Activated naive CD4-positive, alpha-beta T cell treated with anti-CD3 and anti-CD28 coated beads, Interleukin-2, amount 50 U/mL, for 16 hours (primary cell): ENCODE results near the gene PDE6C.

Experiments
- DNase-seq: peaks from one replicate; pipeline ENCODE4 v3.0.0-alpha.2; 2020

The PDE6C gene

GRCh38 chr10:93707623-93708022 lies 95.3 kb downstream of the PDE6C start:
- no peak for DNase-seq

DNA sequence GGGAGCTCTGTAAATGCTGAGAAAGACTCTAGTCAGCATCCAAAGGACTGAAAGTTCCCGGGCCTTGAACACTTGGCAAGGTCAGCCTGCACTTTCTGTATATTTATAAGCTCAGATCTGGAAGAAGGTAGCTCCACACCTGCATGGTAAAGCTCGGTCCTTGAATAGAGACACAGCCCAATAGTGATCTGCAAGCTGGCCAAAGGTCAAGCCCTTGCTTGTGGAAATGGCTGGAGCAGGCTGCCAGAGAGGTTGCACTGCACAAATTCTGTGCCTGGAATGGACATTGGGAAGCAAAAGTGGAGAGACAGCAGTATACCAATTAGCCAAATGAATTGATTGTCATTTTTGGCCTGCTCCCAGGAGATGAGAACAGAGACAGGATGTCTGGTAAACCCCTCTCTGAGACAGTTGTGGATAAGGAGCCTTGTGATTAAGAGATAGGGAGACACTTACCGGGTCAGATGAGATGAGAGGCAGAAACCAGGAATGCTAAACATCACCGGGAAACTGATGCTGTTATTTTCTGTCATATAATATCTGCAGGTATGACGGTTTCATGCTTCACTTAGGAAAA lies 98.1 kb downstream of the PDE6C start:
- DNase-seq: no peak

GRCh38 chr10:93711891-93712290 lies 99.6 kb downstream of the PDE6C start:
- DNase-seq: no peak

GRCh38 chr10:93712593-93712992 lies 100.3 kb downstream of the PDE6C start:
- no peak for DNase-seq

GRCh38 chr10:93715345-93715744 lies 103.0 kb downstream of the PDE6C start:
- no peak for DNase-seq
